ENCODE measurements around the gene TBX4. TPM values are rescaled to one million over a fixed set of nuclear protein-coding genes. Genes with fewer than 3 reads are reported as not detected.

TBX4 gene
- total RNA-seq, 2 donors from 2014 or later: not detected

- no peak for TF ChIP-seq CTCF (conservative IDR thresholded peaks at IDR 0.05)
- Mint-ChIP-seq H3K27me3 (ENCODE audit: insufficient read depth) (no peaks in the 10 kb centered on the region), H3K9me3 (no peaks in the 10 kb centered on the region), H3K4me1 (peaks cover 6% of the 10 kb centered on the region), H3K27ac (no peak overlapping the region), H3K36me3 (ENCODE audit: low read depth) (no peaks in the 10 kb centered on the region), H3K4me3 (no peak overlapping the region)
- no peaks in the 10 kb centered on the region for H3K27me3 ChIP-seq (ENCODE audit: control insufficient read depth, insufficient read depth, low read length, poor library complexity, severe bottlenecking)
- no peaks in the 10 kb centered on the region for H3K36me3 ChIP-seq (ENCODE audit: control insufficient read depth, insufficient read depth, low read length)
- H3K9ac ChIP-seq (ENCODE audit: extremely low read depth, low read length, poor library complexity, severe bottlenecking): no peak overlapping the region
- 88 to 90% methylated on average over 22 to 28 of the region's 28 CpGs for whole genome bisulfite sequencing, 2 experiments (ENCODE audit: insufficient coverage in 1 of 2, insufficient read length in 1 of 2)
- H3K4me1 ChIP-seq (ENCODE audit: control insufficient read depth, insufficient read depth, low read length): no peaks in the 10 kb centered on the region
- peak; percentile 52 for DNase-seq
- no peaks in the 10 kb centered on the region for H3K9me3 ChIP-seq (ENCODE audit: control insufficient read depth, low read length)
- H3K27ac ChIP-seq (ENCODE audit: low read depth, low read length): peak overlapping the region; percentile 88
- no peak overlapping the region for H3K4me3 ChIP-seq (ENCODE audit: low read length)
These were observed 35.2 kb downstream of the TBX4 start for GRCh38 chr17:61487161-61487988.

GRCh38 chr17:61487989-61488595, 35.9 kb downstream of the TBX4 start:
- no peaks in the 10 kb centered on the region for H3K4me1 ChIP-seq (ENCODE audit: control insufficient read depth, insufficient read depth, low read length)
- no peak overlapping the region for H3K27ac Mint-ChIP-seq
- no peak for TF ChIP-seq CTCF (conservative IDR thresholded peaks at IDR 0.05)
- no peaks in the 10 kb centered on the region for H3K36me3 Mint-ChIP-seq (ENCODE audit: low read depth)
- no peaks in the 10 kb centered on the region for H3K27me3 ChIP-seq (ENCODE audit: control insufficient read depth, insufficient read depth, low read length, poor library complexity, severe bottlenecking)
- H3K27ac ChIP-seq (ENCODE audit: low read depth, low read length): peak overlapping the region; percentile 24
- 87 to 90% methylated on average over 8 to 9 of the region's 9 CpGs for WGBS, 2 experiments (ENCODE audit: insufficient coverage in 1 of 2, insufficient read length in 1 of 2)
- H3K9ac ChIP-seq (ENCODE audit: extremely low read depth, low read length, poor library complexity, severe bottlenecking): no peak overlapping the region
- peak; percentile 34 for DNase-seq
- peaks cover 4% of the 10 kb centered on the region for H3K27me3 Mint-ChIP-seq (ENCODE audit: insufficient read depth)
- no peaks in the 10 kb centered on the region for H3K9me3 ChIP-seq (ENCODE audit: control insufficient read depth, low read length)
- H3K36me3 ChIP-seq (ENCODE audit: control insufficient read depth, insufficient read depth, low read length): no peaks in the 10 kb centered on the region
- H3K4me1 Mint-ChIP-seq: peaks cover 6% of the 10 kb centered on the region
- no peaks in the 10 kb centered on the region for H3K9me3 Mint-ChIP-seq
- no peak overlapping the region for H3K4me3 Mint-ChIP-seq
- H3K4me3 ChIP-seq (ENCODE audit: low read length): no peak overlapping the region

- WGBS, 2 experiments (ENCODE audit: insufficient coverage in 1 of 2, insufficient read length in 1 of 2): 91 to 92% methylated on average over 14 to 15 of the region's 16 CpGs
- Histone ChIP-seq H3K27ac (ENCODE audit: low read depth, low read length) (no peak overlapping the region), H3K4me3 (ENCODE audit: low read length) (no peak overlapping the region), H3K9me3 (ENCODE audit: control insufficient read depth, low read length) (no peaks in the 10 kb centered on the region), H3K27me3 (ENCODE audit: control insufficient read depth, insufficient read depth, low read length, poor library complexity, severe bottlenecking) (no peaks in the 10 kb centered on the region), H3K4me1 (ENCODE audit: control insufficient read depth, insufficient read depth, low read length) (no peaks in the 10 kb centered on the region), H3K9ac (ENCODE audit: extremely low read depth, low read length, poor library complexity, severe bottlenecking) (no peak overlapping the region), H3K36me3 (ENCODE audit: control insufficient read depth, insufficient read depth, low read length) (no peaks in the 10 kb centered on the region)
- DNase-seq: peak; percentile 29
- H3K4me1 Mint-ChIP-seq: peaks cover 6% of the 10 kb centered on the region
- TF ChIP-seq CTCF (conservative IDR thresholded peaks at IDR 0.05): no peak
- no peak overlapping the region for H3K27ac Mint-ChIP-seq
- no peaks in the 10 kb centered on the region for H3K36me3 Mint-ChIP-seq (ENCODE audit: low read depth)
- H3K27me3 Mint-ChIP-seq (ENCODE audit: insufficient read depth): peaks cover 4% of the 10 kb centered on the region
- H3K4me3 Mint-ChIP-seq: no peak overlapping the region
- H3K9me3 Mint-ChIP-seq: no peaks in the 10 kb centered on the region
These were observed 36.9 kb downstream of the TBX4 start for GRCh38 chr17:61488878-61489718.

Measured in endodermal cell (in vitro differentiated cells).